NOMO-1 treated with dmso at 0.1 percent for 144 hours (cell line): ENCODE results near the gene NIP7.

ENCODE experiments used
- DNase-seq: peaks from one replicate; lab custom pipeline; 2025; ENCODE audit not compliant: unreplicated experiment; lab: John Stamatoyannopoulos, UW

NIP7 gene

DNA sequence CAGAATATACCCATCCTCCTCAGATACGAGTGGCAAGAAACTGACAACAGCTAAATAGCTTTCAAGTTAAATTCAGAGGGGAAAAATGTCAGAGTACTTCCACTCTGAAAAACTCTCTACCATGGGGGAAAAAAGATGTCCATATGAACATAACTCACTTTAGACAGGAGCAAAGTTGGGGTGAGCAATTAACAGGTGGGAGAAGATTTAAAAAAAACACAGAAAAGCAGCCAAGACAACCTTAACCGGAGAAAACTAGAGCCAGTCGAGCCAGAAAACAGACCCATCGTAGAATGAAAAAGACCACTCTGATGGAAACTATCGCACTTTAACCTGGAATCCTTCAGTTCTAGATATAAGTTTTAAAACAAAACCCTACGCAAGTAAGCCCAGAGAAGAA lies 45.4 kb downstream of the NIP7 start:
- no peak for DNase-seq

DNA sequence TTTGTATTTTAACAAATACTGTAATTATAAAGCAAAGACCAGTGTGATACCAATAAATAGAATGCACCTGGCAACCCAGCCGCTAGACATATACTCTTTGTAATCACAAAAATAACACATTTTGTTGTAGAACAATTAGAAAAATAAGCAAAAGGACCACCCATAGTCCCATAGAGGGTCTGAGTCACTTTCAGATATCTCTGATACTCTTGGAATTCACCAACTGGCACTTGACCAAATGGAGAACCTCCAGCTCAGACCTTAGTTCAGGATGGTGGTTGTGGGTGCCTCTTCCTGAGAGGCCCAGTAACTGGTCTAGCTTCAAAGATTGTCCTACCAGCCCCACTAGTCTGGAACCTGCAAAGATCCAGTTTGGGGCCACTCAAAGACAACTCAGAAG lies 47.0 kb downstream of the NIP7 start:
- no peak for DNase-seq
